Uterus (tissue), 4 donors: ENCODE measurements around the gene SEPTIN8. TPM values are rescaled to one million over a fixed set of nuclear protein-coding genes. Genes with fewer than 3 reads are reported as not detected.
A peak's percentile ranks its signal among the peaks of the same experiment; 100 is the strongest.

ENCODE experiments used
- DNase-seq, 2 donors: peaks; one replicate each; pipeline ENCODE4 v3.0.0-alpha.2; 2019 to 2020
- H3K27ac ChIP-seq, 2 donors: fragments of 200-600 bp; sonication (generic); 1 replicate in 1 of 2; 2 replicates in 1 of 2; pipeline ENCODE4 v1.5.1; 2016 to 2018
- H3K27me3 ChIP-seq, 2 donors: fragments of 200-600 bp; sonication (generic); one replicate each; pipeline ENCODE4 v1.5.1; 2018 to 2019; ENCODE audit warnings: control low read depth in 1 of 2
- H3K36me3 ChIP-seq, 2 donors: fragments of 200-600 bp; sonication (generic); one replicate each; pipeline ENCODE4 v1.5.1; 2019; ENCODE audit warnings: control low read depth in 1 of 2
- H3K4me1 ChIP-seq, 2 donors: fragments of 200-600 bp; sonication (generic); one replicate each; pipeline ENCODE4 v1.5.1; 2018 to 2019; ENCODE audit warnings: control low read depth in 1 of 2
- H3K4me3 ChIP-seq, 2 donors: fragments of 200-600 bp; sonication (generic); 1 replicate in 1 of 2; 2 replicates in 1 of 2; pipeline ENCODE4 v1.5.1; 2018 to 2019; ENCODE audit warnings: mild to moderate bottlenecking in 1 of 2
- H3K9me3 ChIP-seq, 2 donors: fragments of 200-600 bp; sonication (generic); one replicate each; pipeline ENCODE4 v1.5.1; 2019; ENCODE audit warnings: control low read depth in 1 of 2
- POLR2A ChIP-seq, 2 donors: fragments of 450-650 bp; IDR thresholded peaks; one replicate each; pipeline ENCODE4 v1.6.1; 2016; ENCODE audit warnings: antibody characterized with exemption in 2 of 2, mild to moderate bottlenecking in 1 of 2, moderate library complexity in 1 of 2
- intact Hi-C: fragments of 100-400 bp; cut with DNase I; formaldehyde crosslinking; loops from one replicate; pipeline ENCODE4 v1.15.1; 2023; ENCODE audit warnings: low total_unique reads
- total RNA-seq, 4 donors: library from RNA; depleted of rRNA in 3 of 4; stranded (reverse); fragments of >200 nt in 3 of 4; gene quantifications; one replicate each; pipeline versions ENCODE4 v1.1.0 to v1.2.4, GENCODE V29; 2014 to 2023
- TF ChIP-seq, protein P1 (sequence below), 4 experiments: fragments of 200-600 bp in 2 of 4; fragments of 450-650 bp in 2 of 4; sonication (generic) in 2 of 4; IDR thresholded peaks; one replicate each; pipeline ENCODE4 v1.5.1; 2016 to 2019; ENCODE audit warnings: antibody characterized with exemption in 4 of 4, mild to moderate bottlenecking in 2 of 4, moderate library complexity in 1 of 4
- donor health status: DM: yes; HTN: yes; CAD: no.

SEPTIN8 gene
- total RNA-seq, 4 donors from 2014 or later, result 17.7 to 49.4 (median 36.4) TPM

DNA sequence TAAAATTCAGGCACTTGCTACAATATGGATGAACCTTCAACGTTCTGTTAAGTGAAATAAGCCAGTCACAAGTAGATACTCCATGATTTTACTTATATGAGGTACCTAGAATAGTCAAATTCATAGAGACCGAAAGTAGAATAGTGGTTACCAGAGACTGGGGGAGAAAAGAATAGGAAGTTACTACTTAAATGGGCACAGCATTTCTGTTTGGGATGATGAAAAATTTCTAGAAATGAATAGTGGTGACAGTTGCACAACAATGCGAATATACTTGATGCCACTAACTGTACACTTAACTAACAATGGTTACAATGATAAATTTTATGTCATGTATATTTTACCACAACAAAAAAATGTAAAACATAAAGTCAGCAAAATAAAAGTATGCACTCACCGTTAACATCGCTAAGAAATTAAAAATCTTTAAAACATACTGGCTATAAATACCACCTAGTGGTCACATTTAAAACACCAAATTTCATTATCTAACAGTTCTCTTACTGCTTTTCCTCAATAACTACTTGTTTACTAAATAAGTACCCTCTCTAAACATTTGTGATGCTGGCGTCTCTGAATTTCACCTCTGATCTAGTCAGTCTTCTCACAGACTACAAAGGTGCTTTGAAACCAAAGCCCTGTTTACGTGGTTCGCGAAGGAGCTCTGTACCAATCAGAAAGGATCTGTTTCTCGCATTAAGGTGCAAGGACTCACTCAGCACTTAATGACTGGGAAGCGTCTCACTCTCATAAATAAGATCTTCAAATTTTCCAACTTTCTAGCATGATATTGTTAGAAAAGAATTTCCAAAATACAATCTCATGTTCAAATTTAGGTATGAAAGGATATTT is 62.4 kb downstream of the SEPTIN8 start:
- TF ChIP-seq POLR2A (IDR thresholded peaks at IDR 0.05), result no peak
- TF ChIP-seq, protein P1, sequence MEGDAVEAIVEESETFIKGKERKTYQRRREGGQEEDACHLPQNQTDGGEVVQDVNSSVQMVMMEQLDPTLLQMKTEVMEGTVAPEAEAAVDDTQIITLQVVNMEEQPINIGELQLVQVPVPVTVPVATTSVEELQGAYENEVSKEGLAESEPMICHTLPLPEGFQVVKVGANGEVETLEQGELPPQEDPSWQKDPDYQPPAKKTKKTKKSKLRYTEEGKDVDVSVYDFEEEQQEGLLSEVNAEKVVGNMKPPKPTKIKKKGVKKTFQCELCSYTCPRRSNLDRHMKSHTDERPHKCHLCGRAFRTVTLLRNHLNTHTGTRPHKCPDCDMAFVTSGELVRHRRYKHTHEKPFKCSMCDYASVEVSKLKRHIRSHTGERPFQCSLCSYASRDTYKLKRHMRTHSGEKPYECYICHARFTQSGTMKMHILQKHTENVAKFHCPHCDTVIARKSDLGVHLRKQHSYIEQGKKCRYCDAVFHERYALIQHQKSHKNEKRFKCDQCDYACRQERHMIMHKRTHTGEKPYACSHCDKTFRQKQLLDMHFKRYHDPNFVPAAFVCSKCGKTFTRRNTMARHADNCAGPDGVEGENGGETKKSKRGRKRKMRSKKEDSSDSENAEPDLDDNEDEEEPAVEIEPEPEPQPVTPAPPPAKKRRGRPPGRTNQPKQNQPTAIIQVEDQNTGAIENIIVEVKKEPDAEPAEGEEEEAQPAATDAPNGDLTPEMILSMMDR (IDR thresholded peaks at IDR 0.05), result peak; percentile 20 to 44 (median 41)
- intact Hi-C loops, result no loop called here

DNA sequence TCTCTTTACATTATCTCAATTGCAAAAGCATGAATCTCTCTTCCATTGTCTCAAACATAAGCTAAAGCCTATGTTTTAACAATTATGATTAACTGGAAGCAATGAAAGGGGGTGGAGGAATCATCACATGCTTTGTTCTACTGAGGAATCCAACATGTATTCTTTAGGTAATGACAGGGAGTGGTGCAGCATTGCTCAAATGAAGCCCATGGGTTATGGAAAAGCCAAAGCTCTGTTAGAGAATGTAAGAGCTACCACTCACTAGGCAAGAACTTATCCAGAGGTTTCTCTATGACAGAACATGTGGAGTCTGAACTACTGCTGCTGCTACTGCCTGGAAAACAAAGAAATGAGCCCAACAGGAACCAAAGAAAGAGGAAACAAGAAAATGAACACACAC is 68.4 kb downstream of the SEPTIN8 start:
- intact Hi-C loops, result no loop called here
- Histone ChIP-seq H3K4me3 (no peak overlapping the region), H3K4me1 (no peaks in the 10 kb centered on the region), H3K36me3 (no peaks in the 10 kb centered on the region), H3K27ac (no peak overlapping the region), H3K27me3 (no peaks in the 10 kb centered on the region), H3K9me3 (no peaks in the 10 kb centered on the region)
- TF ChIP-seq POLR2A (IDR thresholded peaks at IDR 0.05), result no peak
- TF ChIP-seq, protein P1 (IDR thresholded peaks at IDR 0.05), result no peak
- no peak for DNase-seq

More for the DNA sequence above, 62.4 kb downstream of the SEPTIN8 start:
- no peaks in the 10 kb centered on the region for H3K9me3 ChIP-seq
- H3K27me3 ChIP-seq, result no peaks in the 10 kb centered on the region
- no peaks in the 10 kb centered on the region for H3K4me1 ChIP-seq
- no peak overlapping the region for H3K4me3 ChIP-seq
- no peaks in the 10 kb centered on the region for H3K36me3 ChIP-seq
- no peak for DNase-seq
- H3K27ac ChIP-seq, result no peak overlapping the region

DNA sequence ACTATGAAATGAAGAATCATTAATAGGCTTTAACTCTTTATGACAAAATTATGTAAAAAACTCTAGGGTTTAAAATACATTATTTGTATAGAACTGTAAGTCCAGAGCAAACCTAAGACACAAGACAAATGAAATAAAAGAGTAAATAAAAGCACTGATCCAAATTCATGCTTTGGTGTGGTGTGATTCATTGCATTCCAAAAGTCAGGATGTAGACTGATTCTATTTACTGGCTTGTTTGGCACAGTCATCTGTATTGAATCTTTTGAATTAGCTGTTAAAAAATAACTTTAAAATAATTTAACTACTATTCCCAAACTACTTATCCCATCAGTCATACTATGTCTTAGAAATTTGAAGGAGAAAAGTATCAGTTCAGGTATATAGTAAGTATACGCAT is 72.2 kb downstream of the SEPTIN8 start:
- Histone ChIP-seq H3K4me3 (no peak overlapping the region), H3K9me3 (no peaks in the 10 kb centered on the region), H3K27me3 (no peaks in the 10 kb centered on the region), H3K4me1 (no peaks in the 10 kb centered on the region), H3K27ac (no peak overlapping the region), H3K36me3 (no peaks in the 10 kb centered on the region)
- intact Hi-C loops, result no loop called here
- no peak for DNase-seq
- no peak for TF ChIP-seq POLR2A (IDR thresholded peaks at IDR 0.05)
- TF ChIP-seq, protein P1 (IDR thresholded peaks at IDR 0.05), result no peak

Other genes with a start within 250 kb of the SEPTIN8 start
- gene IL5, start 233.7 kb downstream of the SEPTIN8 start, total RNA-seq, result not detected
- gene RAD50, start 220.3 kb downstream of the SEPTIN8 start, total RNA-seq, result 10 to 100 TPM; 13.8 to 50.0 (median 32.6) TPM
- under 1 TPM in 1 of 4 donors, not detected in 3; 0.73 TPM for gene IL13, start 119.1 kb downstream of the SEPTIN8 start, total RNA-seq
- not detected for gene IL4, start 103.2 kb downstream of the SEPTIN8 start, total RNA-seq
- gene KIF3A, start 39.7 kb downstream of the SEPTIN8 start, total RNA-seq, result 100 to 1,000 TPM in 1 of 4 donors, 10 to 100 TPM in 2, 1 to 10 TPM in 1; 5.9 to 203 (median 19.5) TPM
- gene CCNI2, start 29.8 kb downstream of the SEPTIN8 start, total RNA-seq, result not detected
- under 1 TPM in 3 of 4 donors, not detected in 1; under 0.01 to 0.14 (median 0.12) TPM for gene SOWAHA, start 36.1 kb upstream of the SEPTIN8 start, total RNA-seq
- 10 to 100 TPM in 3 of 4 donors, 1 to 10 TPM in 1; 5.0 to 28.0 (median 12.3) TPM for gene SHROOM1, start 53.4 kb upstream of the SEPTIN8 start, total RNA-seq
- 1 to 10 TPM in 1 of 4 donors, under 1 TPM in 2, not detected in 1; 0.18 to 1.8 (median 0.62) TPM for gene GDF9, start 89.2 kb upstream of the SEPTIN8 start, total RNA-seq
- gene UQCRQ, start 89.4 kb upstream of the SEPTIN8 start, total RNA-seq, result 100 to 1,000 TPM in 2 of 4 donors, 10 to 100 TPM in 2; 30.5 to 196 (median 115) TPM
- 1 to 10 TPM in 2 of 4 donors, under 1 TPM in 1, not detected in 1; 0.88 to 3.4 (median 1.1) TPM for gene LEAP2, start 96.4 kb upstream of the SEPTIN8 start, total RNA-seq
- gene AFF4, start 186.4 kb upstream of the SEPTIN8 start, total RNA-seq, result 100 to 1,000 TPM in 1 of 4 donors, 10 to 100 TPM in 3; 39.1 to 104 (median 66.5) TPM
- 10 to 100 TPM in 3 of 4 donors, 1 to 10 TPM in 1; 5.6 to 25.7 (median 16.0) TPM for gene ZCCHC10, start 249.3 kb upstream of the SEPTIN8 start, total RNA-seq